Right lobe of liver (tissue), 4 donors: ENCODE measurements around the gene PAQR4.
A peak's percentile ranks its signal among the peaks of the same experiment; 100 is the strongest.

Experiments
- POLR2A ChIP-seq: fragments of 450-650 bp; IDR thresholded peaks from one replicate; pipeline ENCODE4 v1.6.1; 2017; ENCODE audit warnings: antibody characterized with exemption, mild to moderate bottlenecking
- TF ChIP-seq, protein P1 (sequence below), 4 donors: fragments of 200-600 bp in 3 of 4; fragments of 450-650 bp in 1 of 4; IDR thresholded peaks; one replicate each; pipeline versions ENCODE4 v1.5.1 to v1.8.0; 2016 to 2022; ENCODE audit warnings: antibody characterized with exemption in 4 of 4, mild to moderate bottlenecking in 2 of 4
- donor health status: DM: no; HTN: no; CAD: no.
- donor health status: DM: no; HTN: no; CAD: no.
- donor health status: DM: no; HTN: yes; CAD: no.

- TF ChIP-seq, protein P1, sequence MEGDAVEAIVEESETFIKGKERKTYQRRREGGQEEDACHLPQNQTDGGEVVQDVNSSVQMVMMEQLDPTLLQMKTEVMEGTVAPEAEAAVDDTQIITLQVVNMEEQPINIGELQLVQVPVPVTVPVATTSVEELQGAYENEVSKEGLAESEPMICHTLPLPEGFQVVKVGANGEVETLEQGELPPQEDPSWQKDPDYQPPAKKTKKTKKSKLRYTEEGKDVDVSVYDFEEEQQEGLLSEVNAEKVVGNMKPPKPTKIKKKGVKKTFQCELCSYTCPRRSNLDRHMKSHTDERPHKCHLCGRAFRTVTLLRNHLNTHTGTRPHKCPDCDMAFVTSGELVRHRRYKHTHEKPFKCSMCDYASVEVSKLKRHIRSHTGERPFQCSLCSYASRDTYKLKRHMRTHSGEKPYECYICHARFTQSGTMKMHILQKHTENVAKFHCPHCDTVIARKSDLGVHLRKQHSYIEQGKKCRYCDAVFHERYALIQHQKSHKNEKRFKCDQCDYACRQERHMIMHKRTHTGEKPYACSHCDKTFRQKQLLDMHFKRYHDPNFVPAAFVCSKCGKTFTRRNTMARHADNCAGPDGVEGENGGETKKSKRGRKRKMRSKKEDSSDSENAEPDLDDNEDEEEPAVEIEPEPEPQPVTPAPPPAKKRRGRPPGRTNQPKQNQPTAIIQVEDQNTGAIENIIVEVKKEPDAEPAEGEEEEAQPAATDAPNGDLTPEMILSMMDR (IDR thresholded peaks at IDR 0.05): no peak
- TF ChIP-seq POLR2A: peak; percentile 99
These were observed 51.1 kb downstream of the PAQR4 start, which contains the start of gene TNFRSF12A for GRCh38 chr16:3020247-3020603.
